CD4-positive, alpha-beta T cell (primary cell): ENCODE results near the gene TMTC3. TPM values are rescaled to one million over a fixed set of nuclear protein-coding genes. Genes with fewer than 3 reads are reported as not detected.

Source experiments
- ATAC-seq: fragments of 200-7000 bp; cut with Tn5 transposase; one replicate; pipeline ENCODE4 v1.10.0; 2022; ENCODE audit warnings: mild to moderate bottlenecking; ENCODE audit not compliant: poor library complexity
- CTCF ChIA-PET: fragments of 350-600 bp; sonication (Branson Sonifier 250); formaldehyde crosslinking; loops from one replicate; lab custom pipeline; 2021; ENCODE audit warnings: antibody characterized with exemption, inconsistent platforms; lab: Charles Lee
- POLR2A ChIA-PET: fragments of 350-600 bp; sonication (Branson Sonifier 250); formaldehyde crosslinking; loops from one replicate; lab custom pipeline; 2021; ENCODE audit warnings: antibody characterized with exemption, inconsistent platforms; lab: Charles Lee
- DNase-seq, 14 experiments: peaks; one replicate each; pipeline ENCODE4 v3.0.0-alpha.2; 2013 to 2020; ENCODE audit warnings: mixed read lengths in 2 of 14
- H3K27ac ChIP-seq, 2 donors: one replicate each; pipeline versions ENCODE4 v1.5.1 to v1.7.0; 2013; ENCODE audit warnings: low read length in 2 of 2, low read depth in 1 of 2, mild to moderate bottlenecking in 1 of 2
- H3K27me3 ChIP-seq, 2 experiments: 1 replicate in 1 of 2; 2 replicates in 1 of 2; pipeline versions ENCODE4 v1.6.1 to v1.7.0; 2013; ENCODE audit warnings: low read length in 2 of 2, control low read depth in 1 of 2, mild to moderate bottlenecking in 1 of 2, moderate library complexity in 1 of 2; ENCODE audit not compliant: insufficient read depth in 2 of 2, control insufficient read depth in 1 of 2
- H3K36me3 ChIP-seq: one replicate; pipeline ENCODE4 v1.6.1; 2013; ENCODE audit warnings: low read length, control low read depth; ENCODE audit not compliant: insufficient read depth
- H3K4me1 ChIP-seq: one replicate; pipeline ENCODE4 v1.6.1; 2013; ENCODE audit warnings: low read length, control low read depth; ENCODE audit not compliant: insufficient read depth
- H3K4me3 ChIP-seq: one replicate; pipeline ENCODE4 v1.5.1; 2013; ENCODE audit warnings: mild to moderate bottlenecking, low read length, moderate library complexity
- H3K9me3 ChIP-seq, 2 experiments: 1 replicate in 1 of 2; 2 replicates in 1 of 2; pipeline versions ENCODE4 v1.6.1 to v1.7.0; 2013; ENCODE audit warnings: low read length in 2 of 2, mild to moderate bottlenecking in 2 of 2, control low read depth in 1 of 2, moderate library complexity in 1 of 2; ENCODE audit not compliant: control insufficient read depth in 1 of 2, insufficient read depth in 1 of 2
- H3K27ac Mint-ChIP-seq: one replicate; pipeline ENCODE4 v1.8.0; 2020; ENCODE audit warnings: mixed read lengths
- H3K27me3 Mint-ChIP-seq: one replicate; pipeline ENCODE4 v1.8.0; 2021; ENCODE audit warnings: mixed read lengths
- H3K36me3 Mint-ChIP-seq: one replicate; pipeline ENCODE4 v1.8.0; 2021; ENCODE audit warnings: low read depth, mixed read lengths
- H3K4me1 Mint-ChIP-seq: one replicate; pipeline ENCODE4 v1.8.0; 2021; ENCODE audit warnings: low read depth, mixed read lengths
- H3K4me3 Mint-ChIP-seq: one replicate; pipeline ENCODE4 v1.8.0; 2020; ENCODE audit warnings: mild to moderate bottlenecking, mixed read lengths
- H3K9me3 Mint-ChIP-seq: one replicate; pipeline ENCODE4 v1.8.0; 2020; ENCODE audit warnings: mixed read lengths
- intact Hi-C, 2 experiments: fragments of 100-400 bp; cut with DNase I in 1 of 2; cut with micrococcal nuclease in 1 of 2; formaldehyde crosslinking; loops; one replicate each; pipeline versions ENCODE4 v1.15.1 to v1.9.0; 2023 to 2025; cut with DNase I, micrococcal nuclease
- total RNA-seq, 174 experiments: library from RNA in 2 of 174; stranded (reverse) in 2 of 174; gene quantifications; one replicate each; pipeline ENCODE4 v1.2.3 and lab custom pipeline; 2021 to 2026
- TF ChIP-seq, protein P1 (sequence below): fragments of 200-600 bp; IDR thresholded peaks from one replicate; pipeline ENCODE4 v1.8.0; 2022; ENCODE audit warnings: antibody characterized with exemption, mild to moderate bottlenecking

The TMTC3 gene
- total RNA-seq, 2 experiments from 2014 or later = 5.1 to 6.1 TPM

- H3K36me3 Mint-ChIP-seq = peaks cover 72% of the 10 kb centered on the region
- H3K27me3 Mint-ChIP-seq = no peaks in the 10 kb centered on the region
- POLR2A ChIA-PET = no interaction called here
- no peaks in the 10 kb centered on the region for H3K27me3 ChIP-seq
- no peak for ATAC-seq
- no peaks in the 10 kb centered on the region for H3K4me1 ChIP-seq
- H3K9me3 Mint-ChIP-seq = no peaks in the 10 kb centered on the region
- no peaks in the 10 kb centered on the region for H3K4me1 Mint-ChIP-seq
- no peak overlapping the region for H3K4me3 ChIP-seq
- no peak overlapping the region for H3K4me3 Mint-ChIP-seq
- H3K27ac ChIP-seq = no peak overlapping the region
- H3K9me3 ChIP-seq = no peaks in the 10 kb centered on the region
- intact Hi-C loops = no loop called here
- H3K36me3 ChIP-seq = peaks cover 35% of the 10 kb centered on the region
- no peak for DNase-seq
- no peak overlapping the region for H3K27ac Mint-ChIP-seq
- CTCF ChIA-PET = interaction anchor here (0.7 to 1.2 kb wide), 2 partner anchors 51 to 53 kb away, joined by 3 read pairs; no protein-coding TSS in a partner anchor
- TF ChIP-seq, protein P1, sequence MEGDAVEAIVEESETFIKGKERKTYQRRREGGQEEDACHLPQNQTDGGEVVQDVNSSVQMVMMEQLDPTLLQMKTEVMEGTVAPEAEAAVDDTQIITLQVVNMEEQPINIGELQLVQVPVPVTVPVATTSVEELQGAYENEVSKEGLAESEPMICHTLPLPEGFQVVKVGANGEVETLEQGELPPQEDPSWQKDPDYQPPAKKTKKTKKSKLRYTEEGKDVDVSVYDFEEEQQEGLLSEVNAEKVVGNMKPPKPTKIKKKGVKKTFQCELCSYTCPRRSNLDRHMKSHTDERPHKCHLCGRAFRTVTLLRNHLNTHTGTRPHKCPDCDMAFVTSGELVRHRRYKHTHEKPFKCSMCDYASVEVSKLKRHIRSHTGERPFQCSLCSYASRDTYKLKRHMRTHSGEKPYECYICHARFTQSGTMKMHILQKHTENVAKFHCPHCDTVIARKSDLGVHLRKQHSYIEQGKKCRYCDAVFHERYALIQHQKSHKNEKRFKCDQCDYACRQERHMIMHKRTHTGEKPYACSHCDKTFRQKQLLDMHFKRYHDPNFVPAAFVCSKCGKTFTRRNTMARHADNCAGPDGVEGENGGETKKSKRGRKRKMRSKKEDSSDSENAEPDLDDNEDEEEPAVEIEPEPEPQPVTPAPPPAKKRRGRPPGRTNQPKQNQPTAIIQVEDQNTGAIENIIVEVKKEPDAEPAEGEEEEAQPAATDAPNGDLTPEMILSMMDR = no peak
Observed at GRCh38 chr12:88108021-88108420, 34.1 kb upstream of the TMTC3 start.

GRCh38 chr12:88111074-88111652, 30.9 kb upstream of the TMTC3 start:
- no peaks in the 10 kb centered on the region for H3K9me3 ChIP-seq
- H3K27ac ChIP-seq = no peak overlapping the region
- no peaks in the 10 kb centered on the region for H3K4me1 ChIP-seq
- ChIA-PET CTCF (no interaction called here), POLR2A (no interaction called here)
- Mint-ChIP-seq H3K4me3 (no peak overlapping the region), H3K36me3 (peaks cover 75% of the 10 kb centered on the region), H3K27me3 (no peaks in the 10 kb centered on the region), H3K9me3 (no peaks in the 10 kb centered on the region), H3K4me1 (no peaks in the 10 kb centered on the region), H3K27ac (no peak overlapping the region)
- TF ChIP-seq, protein P1 = peak; percentile 44
- intact Hi-C loops = loop anchor here (2.0 to 10.0 kb wide), 3 partner anchors 904 to 1414 kb away; partner anchors contain the start of gene GALNT4 (in 1 of the 2)
- DNase-seq (peak in 3 of 14 experiments; percentile 45 to 52 (median 46)), ATAC-seq (no peak)
- no peaks in the 10 kb centered on the region for H3K27me3 ChIP-seq
- no peak overlapping the region for H3K4me3 ChIP-seq
- H3K36me3 ChIP-seq = peaks cover 32% of the 10 kb centered on the region

GRCh38 chr12:88113871-88114270, 28.2 kb upstream of the TMTC3 start:
- TF ChIP-seq, protein P1 = no peak
- Mint-ChIP-seq H3K27me3 (no peaks in the 10 kb centered on the region), H3K27ac (no peak overlapping the region), H3K36me3 (peaks cover 81% of the 10 kb centered on the region), H3K4me1 (no peaks in the 10 kb centered on the region), H3K9me3 (no peaks in the 10 kb centered on the region), H3K4me3 (no peak overlapping the region)
- Histone ChIP-seq H3K36me3 (peaks cover 34% of the 10 kb centered on the region), H3K9me3 (no peaks in the 10 kb centered on the region), H3K27me3 (no peaks in the 10 kb centered on the region), H3K4me1 (no peaks in the 10 kb centered on the region), H3K27ac (no peak overlapping the region), H3K4me3 (no peak overlapping the region)
- intact Hi-C loops = loop anchor here (5.0 to 10.0 kb wide), 2 partner anchors 901 to 1348 kb away; no protein-coding TSS in a partner anchor
- ChIA-PET POLR2A (no interaction called here), CTCF (no interaction called here)
- DNase-seq (no peak), ATAC-seq (no peak)
